ENCODE results near the gene VAV2. TPM values are rescaled to one million over a fixed set of nuclear protein-coding genes. Genes with fewer than 3 reads are reported as not detected.

VAV2 gene
- total and polyA plus RNA-seq, 4 donors, result 4.9 to 26.4 (median 17.0) TPM

DNA sequence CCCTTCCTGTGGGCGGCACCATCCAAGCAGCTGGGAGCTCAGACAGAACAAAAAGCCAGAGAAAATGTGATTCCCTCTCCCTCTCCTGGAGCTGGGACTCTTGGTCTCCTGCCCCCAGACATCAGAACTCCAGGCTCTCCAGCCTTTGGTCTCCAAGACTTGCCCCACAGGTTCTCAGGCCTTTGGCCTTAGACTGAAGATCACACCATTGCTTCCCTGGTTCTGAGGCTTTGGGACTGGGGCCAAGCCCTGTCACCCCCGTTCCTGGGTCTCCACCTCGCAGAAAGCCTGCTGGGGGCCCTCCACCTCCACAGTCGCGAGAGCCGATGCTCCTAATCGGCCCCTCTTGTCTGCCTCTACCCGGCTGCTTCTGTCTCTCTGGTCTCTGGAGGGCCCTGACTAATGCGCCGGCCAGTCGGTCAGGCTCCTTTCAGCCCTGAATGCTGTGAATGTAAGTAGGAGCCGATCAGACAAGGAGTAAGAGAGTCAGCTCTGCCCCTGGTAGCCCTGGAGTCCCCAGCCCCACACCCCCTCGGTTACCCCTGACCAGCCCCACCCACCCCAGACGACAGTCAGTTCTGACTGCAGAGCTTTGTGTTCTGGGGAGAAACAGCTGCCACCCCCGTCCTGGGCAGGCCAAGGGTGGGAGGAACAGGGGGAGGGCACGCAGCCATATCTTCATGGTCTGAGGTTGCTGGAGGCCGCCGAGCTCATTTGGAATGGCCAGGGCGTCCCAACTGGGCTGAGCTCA, 57.5 kb downstream of the VAV2 start:
- H3K9ac ChIP-seq (ENCODE audit: low read depth in 1 of 2, low read length in 2 of 2), result no peak overlapping the region

More for the DNA sequence above, 57.5 kb downstream of the VAV2 start:
- Histone ChIP-seq H3K36me3 (ENCODE audit: control insufficient read depth in 4 of 4, insufficient read depth in 3 of 4, low read depth in 1 of 4, low read length in 3 of 4) (peaks cover 0 to 16% (median 0%) of the 10 kb centered on the region in 4 donors), H3K4me1 (ENCODE audit: control insufficient read depth in 4 of 4, insufficient read depth in 4 of 4, low read length in 3 of 4) (peaks cover 10 to 29% (median 15%) of the 10 kb centered on the region in 4 donors), H3K4me3 (ENCODE audit: low read depth in 1 of 3, low read length in 3 of 3) (no peak overlapping the region), H3K9me3 (ENCODE audit: control insufficient read depth in 4 of 4, low read length in 3 of 4) (no peaks in the 10 kb centered on the region), H3K27ac (ENCODE audit: low read depth in 1 of 2, low read length in 2 of 2) (peak overlapping the region in 1 of 2 donors; percentile 61), H3K27me3 (ENCODE audit: control insufficient read depth in 4 of 4, insufficient read depth in 4 of 4, low read length in 3 of 4) (no peaks in the 10 kb centered on the region)
- no peak for TF ChIP-seq FOXA2 (IDR thresholded peaks at IDR 0.05)
- TF ChIP-seq, protein P1, sequence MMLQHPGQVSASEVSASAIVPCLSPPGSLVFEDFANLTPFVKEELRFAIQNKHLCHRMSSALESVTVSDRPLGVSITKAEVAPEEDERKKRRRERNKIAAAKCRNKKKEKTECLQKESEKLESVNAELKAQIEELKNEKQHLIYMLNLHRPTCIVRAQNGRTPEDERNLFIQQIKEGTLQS (IDR thresholded peaks at IDR 0.05), result no peak
- no peak for TF ChIP-seq HNF4G (IDR thresholded peaks at IDR 0.05)
- TF ChIP-seq NR2F2 (IDR thresholded peaks at IDR 0.05), result no peak
- TF ChIP-seq, protein P2, sequence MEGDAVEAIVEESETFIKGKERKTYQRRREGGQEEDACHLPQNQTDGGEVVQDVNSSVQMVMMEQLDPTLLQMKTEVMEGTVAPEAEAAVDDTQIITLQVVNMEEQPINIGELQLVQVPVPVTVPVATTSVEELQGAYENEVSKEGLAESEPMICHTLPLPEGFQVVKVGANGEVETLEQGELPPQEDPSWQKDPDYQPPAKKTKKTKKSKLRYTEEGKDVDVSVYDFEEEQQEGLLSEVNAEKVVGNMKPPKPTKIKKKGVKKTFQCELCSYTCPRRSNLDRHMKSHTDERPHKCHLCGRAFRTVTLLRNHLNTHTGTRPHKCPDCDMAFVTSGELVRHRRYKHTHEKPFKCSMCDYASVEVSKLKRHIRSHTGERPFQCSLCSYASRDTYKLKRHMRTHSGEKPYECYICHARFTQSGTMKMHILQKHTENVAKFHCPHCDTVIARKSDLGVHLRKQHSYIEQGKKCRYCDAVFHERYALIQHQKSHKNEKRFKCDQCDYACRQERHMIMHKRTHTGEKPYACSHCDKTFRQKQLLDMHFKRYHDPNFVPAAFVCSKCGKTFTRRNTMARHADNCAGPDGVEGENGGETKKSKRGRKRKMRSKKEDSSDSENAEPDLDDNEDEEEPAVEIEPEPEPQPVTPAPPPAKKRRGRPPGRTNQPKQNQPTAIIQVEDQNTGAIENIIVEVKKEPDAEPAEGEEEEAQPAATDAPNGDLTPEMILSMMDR (IDR thresholded peaks at IDR 0.05; ENCODE audit: low read depth, low read length, missing input control), result no peak
- no peak for TF ChIP-seq YY1 (IDR thresholded peaks at IDR 0.05)
- no peak for TF ChIP-seq GABPA (IDR thresholded peaks at IDR 0.05 in 1 of 2, conservative IDR thresholded peaks at IDR 0.05 in 1 of 2)
- TF ChIP-seq RAD21 (IDR thresholded peaks at IDR 0.05), result no peak
- TF ChIP-seq SP1 (IDR thresholded peaks at IDR 0.05), result no peak
- TF ChIP-seq, protein P3, sequence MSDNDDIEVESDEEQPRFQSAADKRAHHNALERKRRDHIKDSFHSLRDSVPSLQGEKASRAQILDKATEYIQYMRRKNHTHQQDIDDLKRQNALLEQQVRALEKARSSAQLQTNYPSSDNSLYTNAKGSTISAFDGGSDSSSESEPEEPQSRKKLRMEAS (IDR thresholded peaks at IDR 0.05), result no peak
- no peak for TF ChIP-seq TAF1 (conservative IDR thresholded peaks at IDR 0.05)
- TF ChIP-seq, protein P4, sequence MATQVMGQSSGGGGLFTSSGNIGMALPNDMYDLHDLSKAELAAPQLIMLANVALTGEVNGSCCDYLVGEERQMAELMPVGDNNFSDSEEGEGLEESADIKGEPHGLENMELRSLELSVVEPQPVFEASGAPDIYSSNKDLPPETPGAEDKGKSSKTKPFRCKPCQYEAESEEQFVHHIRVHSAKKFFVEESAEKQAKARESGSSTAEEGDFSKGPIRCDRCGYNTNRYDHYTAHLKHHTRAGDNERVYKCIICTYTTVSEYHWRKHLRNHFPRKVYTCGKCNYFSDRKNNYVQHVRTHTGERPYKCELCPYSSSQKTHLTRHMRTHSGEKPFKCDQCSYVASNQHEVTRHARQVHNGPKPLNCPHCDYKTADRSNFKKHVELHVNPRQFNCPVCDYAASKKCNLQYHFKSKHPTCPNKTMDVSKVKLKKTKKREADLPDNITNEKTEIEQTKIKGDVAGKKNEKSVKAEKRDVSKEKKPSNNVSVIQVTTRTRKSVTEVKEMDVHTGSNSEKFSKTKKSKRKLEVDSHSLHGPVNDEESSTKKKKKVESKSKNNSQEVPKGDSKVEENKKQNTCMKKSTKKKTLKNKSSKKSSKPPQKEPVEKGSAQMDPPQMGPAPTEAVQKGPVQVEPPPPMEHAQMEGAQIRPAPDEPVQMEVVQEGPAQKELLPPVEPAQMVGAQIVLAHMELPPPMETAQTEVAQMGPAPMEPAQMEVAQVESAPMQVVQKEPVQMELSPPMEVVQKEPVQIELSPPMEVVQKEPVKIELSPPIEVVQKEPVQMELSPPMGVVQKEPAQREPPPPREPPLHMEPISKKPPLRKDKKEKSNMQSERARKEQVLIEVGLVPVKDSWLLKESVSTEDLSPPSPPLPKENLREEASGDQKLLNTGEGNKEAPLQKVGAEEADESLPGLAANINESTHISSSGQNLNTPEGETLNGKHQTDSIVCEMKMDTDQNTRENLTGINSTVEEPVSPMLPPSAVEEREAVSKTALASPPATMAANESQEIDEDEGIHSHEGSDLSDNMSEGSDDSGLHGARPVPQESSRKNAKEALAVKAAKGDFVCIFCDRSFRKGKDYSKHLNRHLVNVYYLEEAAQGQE (IDR thresholded peaks at IDR 0.05), result no peak
- no peak for TF ChIP-seq HNF4A (conservative IDR thresholded peaks at IDR 0.05)
- TF ChIP-seq, protein P5, sequence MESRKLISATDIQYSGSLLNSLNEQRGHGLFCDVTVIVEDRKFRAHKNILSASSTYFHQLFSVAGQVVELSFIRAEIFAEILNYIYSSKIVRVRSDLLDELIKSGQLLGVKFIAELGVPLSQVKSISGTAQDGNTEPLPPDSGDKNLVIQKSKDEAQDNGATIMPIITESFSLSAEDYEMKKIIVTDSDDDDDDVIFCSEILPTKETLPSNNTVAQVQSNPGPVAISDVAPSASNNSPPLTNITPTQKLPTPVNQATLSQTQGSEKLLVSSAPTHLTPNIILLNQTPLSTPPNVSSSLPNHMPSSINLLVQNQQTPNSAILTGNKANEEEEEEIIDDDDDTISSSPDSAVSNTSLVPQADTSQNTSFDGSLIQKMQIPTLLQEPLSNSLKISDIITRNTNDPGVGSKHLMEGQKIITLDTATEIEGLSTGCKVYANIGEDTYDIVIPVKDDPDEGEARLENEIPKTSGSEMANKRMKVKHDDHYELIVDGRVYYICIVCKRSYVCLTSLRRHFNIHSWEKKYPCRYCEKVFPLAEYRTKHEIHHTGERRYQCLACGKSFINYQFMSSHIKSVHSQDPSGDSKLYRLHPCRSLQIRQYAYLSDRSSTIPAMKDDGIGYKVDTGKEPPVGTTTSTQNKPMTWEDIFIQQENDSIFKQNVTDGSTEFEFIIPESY (IDR thresholded peaks at IDR 0.05), result no peak
- TF ChIP-seq RXRA (IDR thresholded peaks at IDR 0.05), result no peak
- TF ChIP-seq FOXA1 (IDR thresholded peaks at IDR 0.05), result no peak
- TF ChIP-seq JUND (IDR thresholded peaks at IDR 0.05), result no peak
- DNase-seq (ENCODE audit: low spot score), result no peak
- WGBS, result 87% methylated on average over 19 of the region's 19 CpGs
